K562 (cell line): Measurements from ENCODE around the gene PSD2.

ENCODE experiments used
- FOXK2 ChIP-seq, 2 experiments: fragments of 450-650 bp; IDR thresholded peaks in 1 of 2; conservative IDR thresholded peaks in 1 of 2; 2 replicates each; pipeline ENCODE4 v1.6.1; 2016; ENCODE audit warnings: low read depth in 2 of 2, mild to moderate bottlenecking in 1 of 2
- ZNF347 ChIP-seq: fragments of 450-650 bp; formaldehyde crosslinking; IDR thresholded peaks from 2 replicates; pipeline ENCODE4 v1.4.0; 2020; ENCODE audit warnings: low read depth, mild to moderate bottlenecking, moderate library complexity
- ZNF766 ChIP-seq: fragments of 200-800 bp; sonication (Bioruptor generic); conservative IDR thresholded peaks from 2 replicates; pipeline ENCODE4 v1.6.1; 2016; ENCODE audit warnings: missing genetic modification characterization, missing compliant biosample characterization

DNA sequence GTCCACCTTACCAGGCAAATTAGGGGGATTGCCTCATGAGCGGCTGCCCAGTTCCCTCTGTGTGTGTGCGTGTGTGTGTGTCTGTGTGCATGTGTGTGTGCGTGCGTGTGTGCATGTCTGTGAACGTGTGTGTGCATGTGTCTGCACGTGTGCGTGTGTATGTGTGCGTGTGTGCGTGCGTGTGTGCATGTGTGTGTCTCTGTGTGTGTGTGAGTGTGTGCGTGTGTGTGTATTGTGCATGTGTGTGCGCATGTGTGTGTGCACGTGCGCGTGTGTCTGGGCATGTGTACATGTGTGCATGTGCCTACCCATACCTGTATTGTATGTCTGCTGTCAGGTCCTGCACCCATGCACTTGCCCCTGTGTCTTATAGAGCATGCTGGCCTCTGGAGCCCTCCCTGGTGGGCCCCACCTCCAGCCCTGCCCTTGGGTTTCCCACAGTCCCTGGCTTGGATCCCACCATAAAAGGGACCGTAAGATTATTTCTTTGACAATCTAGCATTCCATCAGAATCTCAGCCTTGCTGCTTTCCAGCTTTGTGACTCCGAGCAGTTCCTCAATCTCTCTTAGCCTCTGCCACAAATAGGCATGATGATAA is 9.3 kb downstream of the PSD2 start:
- TF ChIP-seq ZNF347 (CRISPR knock-in tag) = no peak
- TF ChIP-seq ZNF766 = no peak
- no peak for TF ChIP-seq FOXK2 (conservative IDR thresholded peaks at IDR 0.05 in 1 of 2, IDR thresholded peaks at IDR 0.05 in 1 of 2; ENCODE audit: low read depth in 2 of 2)
